SKM-1 treated with dmso at 0.1 percent for 144 hours (cell line): ENCODE results near the gene TARBP1.
A peak's percentile ranks its signal among the peaks of the same experiment; 100 is the strongest.
"Not testable (repeated sequence)": the region's sequence is repeated elsewhere in the genome, so short reads cannot be mapped to it uniquely, and the experiment has no call there.

Experiments
- DNase-seq: peaks from one replicate; lab custom pipeline; 2025; ENCODE audit not compliant: unreplicated experiment; lab: John Stamatoyannopoulos, UW

TARBP1 gene

GRCh38 chr1:234504969-234505768 lies 26.2 kb upstream of the TARBP1 start:
- no peak for DNase-seq

DNA sequence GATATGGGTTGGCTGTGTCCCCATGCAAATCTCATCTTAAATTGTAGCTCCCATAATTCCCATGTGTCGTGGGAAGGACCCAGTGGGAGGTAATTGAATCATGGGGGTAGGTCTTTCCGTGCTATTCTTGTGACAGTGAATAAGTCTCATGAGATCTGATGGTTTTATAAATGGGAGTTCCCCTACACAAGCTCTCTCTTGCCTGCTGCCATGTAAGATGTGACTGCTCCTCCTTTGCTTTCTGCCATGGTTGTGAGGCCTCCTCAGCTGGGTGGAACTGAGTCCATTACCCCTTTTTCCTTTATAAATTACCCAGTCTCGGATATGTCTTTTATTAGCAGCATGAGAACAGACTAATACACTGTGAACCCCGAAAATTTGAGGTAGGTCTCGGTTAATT lies 25.3 kb upstream of the TARBP1 start:
- DNase-seq: not testable (repeated sequence)

GRCh38 chr1:234503193-234504050 lies 24.4 kb upstream of the TARBP1 start:
- no peak for DNase-seq

DNA sequence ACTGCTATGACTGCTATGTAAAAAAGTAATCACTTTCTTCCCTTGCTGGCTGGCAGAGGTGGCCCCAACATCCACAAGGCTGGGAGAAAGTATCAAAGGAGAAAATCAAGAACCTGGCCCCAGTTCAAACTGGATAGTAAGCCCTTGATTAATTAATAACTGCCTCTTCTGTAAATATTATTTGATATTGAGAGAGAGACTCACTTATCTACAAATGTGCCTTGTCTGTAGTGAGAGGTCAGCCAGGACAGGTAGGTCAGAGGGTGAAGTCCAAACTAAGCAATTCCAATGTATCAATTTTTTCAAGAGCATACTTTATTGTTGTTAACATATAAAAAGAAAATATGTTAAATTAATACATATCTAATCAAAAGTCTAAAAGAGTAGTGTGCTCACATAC lies 23.8 kb upstream of the TARBP1 start:
- DNase-seq: no peak

- DNase-seq: peak; percentile 27
Observed at GRCh38 chr1:234500269-234500668, 21.3 kb upstream of the TARBP1 start.

DNA sequence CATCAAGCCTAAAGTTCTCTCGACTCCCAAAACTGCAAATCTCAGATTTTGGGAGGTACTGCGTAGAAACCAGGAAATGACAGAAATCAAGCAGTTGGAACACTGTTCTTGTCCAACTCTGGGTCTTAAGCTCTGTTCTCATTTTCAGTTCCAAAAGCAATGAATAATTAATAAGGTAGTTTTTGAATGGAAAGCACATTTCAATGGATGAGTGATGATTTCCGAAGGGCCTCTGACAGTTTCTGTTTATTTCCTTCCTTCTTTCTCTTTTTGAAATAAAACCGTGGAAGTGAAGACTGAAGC lies 20.9 kb upstream of the TARBP1 start:
- no peak for DNase-seq

- peak; percentile 90 for DNase-seq
Observed at GRCh38 chr1:234499119-234499942, 20.4 kb upstream of the TARBP1 start.

DNA sequence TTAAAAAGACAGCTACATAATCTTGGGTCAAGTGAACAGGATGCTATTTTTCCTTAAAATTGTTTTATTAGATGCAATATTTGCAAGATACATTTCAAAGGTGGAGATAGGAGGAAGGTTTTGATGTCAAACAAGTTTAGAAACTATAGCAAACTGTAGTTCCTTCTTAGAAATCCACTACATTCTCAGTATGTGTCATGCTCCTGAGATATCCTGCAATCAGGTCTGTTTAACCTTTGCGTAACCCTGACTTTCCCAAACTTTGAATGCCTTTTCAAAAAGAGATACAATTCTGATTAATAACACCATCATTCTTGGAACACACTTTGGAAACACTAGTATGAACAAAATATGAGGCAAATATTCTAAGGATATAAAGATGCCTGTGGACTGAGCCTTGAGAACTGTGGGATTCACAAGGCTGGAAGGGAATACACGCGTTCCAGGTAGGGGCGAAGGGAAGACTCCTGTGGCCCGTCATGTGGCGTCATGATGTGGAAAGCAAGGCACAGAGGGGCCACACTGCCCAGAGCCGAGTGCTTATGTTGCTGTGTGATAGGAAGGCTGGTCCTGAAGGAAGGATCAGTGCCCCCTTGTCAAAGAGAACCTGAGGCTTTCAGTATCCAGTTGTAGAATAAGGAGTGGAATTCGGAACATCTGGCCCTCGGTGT lies 19.6 kb upstream of the TARBP1 start:
- no peak for DNase-seq

GRCh38 chr1:234497589-234497988 lies 18.6 kb upstream of the TARBP1 start:
- no peak for DNase-seq

GRCh38 chr1:234495231-234495990 lies 16.4 kb upstream of the TARBP1 start:
- DNase-seq: no peak

GRCh38 chr1:234494049-234494448 lies 15.1 kb upstream of the TARBP1 start:
- DNase-seq: no peak

GRCh38 chr1:234490793-234491479 lies 12.0 kb upstream of the TARBP1 start:
- DNase-seq: no peak

DNA sequence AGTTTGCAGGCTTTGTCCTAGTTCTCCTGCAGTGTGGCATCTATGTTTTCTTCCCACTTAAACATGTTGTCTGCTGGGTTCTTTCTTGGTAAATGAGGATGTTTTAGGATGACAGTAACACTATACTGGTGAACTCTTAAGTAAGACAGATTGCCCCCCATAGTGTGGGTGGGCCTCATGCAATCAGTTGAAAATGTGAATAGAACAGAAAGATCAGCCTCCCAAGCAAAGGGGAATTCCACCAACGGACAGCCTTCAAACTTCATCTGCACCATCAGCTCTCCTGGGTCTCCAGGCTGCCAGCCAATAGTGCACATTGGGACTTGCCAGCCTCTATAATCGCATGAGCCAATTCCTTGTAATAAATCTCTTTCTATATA lies 10.7 kb upstream of the TARBP1 start:
- no peak for DNase-seq

- DNase-seq: no peak
Observed at GRCh38 chr1:234489007-234489697, 10.2 kb upstream of the TARBP1 start.

GRCh38 chr1:234488054-234489006 lies 9.4 kb upstream of the TARBP1 start:
- DNase-seq: no peak

DNA sequence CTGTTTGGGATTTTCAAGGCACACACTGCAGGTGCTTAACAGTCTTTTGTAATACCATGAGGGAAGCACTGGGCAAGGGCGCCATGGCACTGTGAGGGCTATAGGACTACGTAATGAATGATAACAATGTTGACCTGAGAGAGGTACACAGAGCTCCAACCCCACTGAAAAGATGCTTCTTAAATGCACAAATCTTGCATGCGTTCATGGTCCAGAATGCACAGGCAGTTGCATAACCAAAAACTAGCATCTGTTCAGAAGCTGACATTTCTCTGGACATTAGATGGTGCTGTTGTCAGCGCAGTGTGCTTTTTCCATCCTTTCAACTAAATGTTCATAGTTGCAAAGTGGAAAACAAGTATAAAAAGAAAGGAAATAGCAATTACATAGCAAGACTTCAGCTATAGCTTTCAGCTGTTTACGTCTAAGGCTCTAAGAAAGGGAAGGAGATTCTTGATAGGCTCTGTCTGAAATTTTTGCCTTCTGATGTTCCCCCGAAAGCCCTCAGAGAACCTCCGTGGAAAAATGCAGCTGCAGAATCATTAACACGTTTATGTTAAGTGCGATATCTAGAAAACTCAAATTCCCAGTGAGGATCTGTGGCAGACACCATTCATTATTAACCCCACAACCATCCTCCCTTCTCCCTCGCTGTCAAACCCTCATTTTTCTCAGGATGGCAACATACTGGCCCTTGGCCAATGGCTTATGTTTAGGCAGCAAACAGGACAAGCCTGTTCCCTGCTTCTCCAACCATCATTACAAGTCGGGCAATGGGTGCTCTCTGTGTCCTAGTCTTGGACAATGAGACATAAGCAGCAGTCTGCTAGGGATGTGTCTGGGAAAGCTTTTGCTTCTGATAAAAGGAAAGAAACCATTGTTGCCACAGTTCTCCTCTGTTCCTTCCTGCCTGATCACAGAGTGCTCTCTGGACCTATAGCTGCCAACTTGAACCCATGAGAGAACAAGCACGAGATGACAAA lies 8.2 kb upstream of the TARBP1 start:
- DNase-seq: peak; percentile 80
